ENCODE data around the gene PLP2.

PLP2 gene

DNA sequence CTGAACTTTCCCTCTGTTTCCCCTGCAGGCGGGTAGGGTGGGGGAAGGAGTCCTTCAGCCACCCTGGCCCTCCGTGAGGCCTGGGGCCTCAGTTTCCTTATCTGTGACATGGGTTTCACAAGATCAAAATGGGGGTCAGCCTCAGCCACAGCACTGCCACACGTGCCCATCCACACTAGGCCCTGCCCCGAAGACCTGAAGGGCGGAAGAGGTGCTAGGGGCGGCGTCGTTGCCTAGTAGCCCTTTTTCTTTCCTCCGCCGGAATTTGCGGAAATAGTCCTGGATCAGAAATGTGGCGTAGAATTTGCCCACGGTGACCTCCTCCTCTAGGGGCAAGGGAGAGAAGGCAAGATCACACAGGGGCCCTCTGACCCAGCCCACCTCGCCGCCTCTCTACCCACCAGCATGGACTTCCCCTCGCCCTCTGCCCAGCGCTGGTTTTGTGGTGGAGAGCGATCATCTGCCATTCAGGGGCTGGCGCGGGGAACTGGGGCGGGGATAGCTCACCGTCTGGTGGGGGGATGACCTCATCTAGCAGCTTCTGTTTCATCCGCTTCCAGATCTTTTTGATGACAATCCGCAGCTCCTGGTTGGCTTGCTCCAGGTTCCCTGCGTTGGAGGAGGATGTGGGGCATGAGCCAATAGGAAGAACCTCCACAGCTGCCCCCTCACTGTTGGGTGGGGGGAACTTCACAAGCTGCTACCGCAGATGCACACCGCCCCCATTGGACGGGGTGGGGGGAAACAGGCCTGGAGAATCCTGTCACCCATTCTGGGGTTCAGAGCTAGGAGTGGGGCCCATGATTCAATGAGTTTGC lies 37.9 kb downstream of the PLP2 start:
- DNase-seq (ENCODE audit: low read depth in 2 of 2): no peak

DNA sequence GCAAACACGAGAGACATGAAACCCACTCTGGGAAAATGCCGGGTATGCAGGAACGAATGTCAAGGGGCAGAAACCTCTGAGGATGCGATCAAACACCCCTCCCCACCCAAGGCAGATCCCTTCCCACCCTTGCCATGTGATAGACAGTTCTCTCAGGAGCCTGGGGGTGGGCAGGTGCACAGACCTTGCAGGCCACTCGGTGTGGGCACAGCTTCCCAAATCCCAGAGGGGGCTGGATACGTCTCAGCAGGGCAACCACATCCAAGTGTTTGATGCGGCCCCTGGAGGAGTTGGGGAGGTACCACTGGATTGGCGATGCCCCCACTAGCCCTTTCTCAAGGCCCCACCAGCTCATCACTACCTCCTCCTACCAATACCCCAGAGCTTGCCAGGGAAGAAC lies 38.7 kb downstream of the PLP2 start:
- no peak for DNase-seq (ENCODE audit: low read depth in 2 of 2)

- no peak for DNase-seq (ENCODE audit: low read depth in 2 of 2)
Measured at GRCh38 chrX:49211074-49211473, 39.4 kb downstream of the PLP2 start.

DNA sequence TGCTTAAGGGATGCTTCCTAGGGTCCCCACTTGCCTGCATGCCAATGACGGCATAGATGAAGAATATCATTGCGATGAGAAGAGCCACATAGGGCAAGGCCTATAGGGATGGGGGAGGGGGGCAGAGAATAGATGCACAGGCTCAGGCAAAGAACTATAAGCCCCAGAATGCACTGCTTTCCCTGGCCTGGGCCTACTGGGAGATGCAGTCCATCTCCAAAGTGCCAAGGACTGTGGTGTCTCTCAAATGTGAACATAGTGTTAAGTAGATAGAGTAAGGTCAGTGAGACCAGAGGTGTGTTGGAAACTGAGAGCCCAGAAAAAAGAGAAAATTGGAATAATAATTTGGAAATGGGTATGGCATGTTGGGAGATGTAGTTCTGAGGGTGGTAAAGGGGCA lies 40.5 kb downstream of the PLP2 start:
- DNase-seq (ENCODE audit: low read depth in 2 of 2): no peak

DNA sequence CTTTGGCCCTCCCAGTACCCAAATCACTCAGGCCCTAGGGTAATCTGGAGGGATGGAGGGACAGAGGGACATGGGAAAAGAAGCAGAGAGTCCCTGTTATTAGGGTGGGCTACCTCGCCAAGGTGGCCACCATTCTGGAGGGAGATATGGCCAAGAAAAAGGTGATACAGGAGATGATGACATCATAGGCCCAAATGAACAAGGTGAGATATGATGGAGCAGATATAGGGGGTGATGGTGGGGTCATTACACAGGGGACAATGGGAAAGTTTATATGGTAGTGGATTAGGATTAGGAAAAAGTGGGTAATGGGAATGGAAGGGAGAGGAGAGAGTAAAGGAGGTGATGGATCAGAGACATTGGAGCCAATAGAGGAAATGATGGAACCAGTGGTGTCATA lies 41.2 kb downstream of the PLP2 start:
- DNase-seq (ENCODE audit: low read depth in 2 of 2): no peak

DNA sequence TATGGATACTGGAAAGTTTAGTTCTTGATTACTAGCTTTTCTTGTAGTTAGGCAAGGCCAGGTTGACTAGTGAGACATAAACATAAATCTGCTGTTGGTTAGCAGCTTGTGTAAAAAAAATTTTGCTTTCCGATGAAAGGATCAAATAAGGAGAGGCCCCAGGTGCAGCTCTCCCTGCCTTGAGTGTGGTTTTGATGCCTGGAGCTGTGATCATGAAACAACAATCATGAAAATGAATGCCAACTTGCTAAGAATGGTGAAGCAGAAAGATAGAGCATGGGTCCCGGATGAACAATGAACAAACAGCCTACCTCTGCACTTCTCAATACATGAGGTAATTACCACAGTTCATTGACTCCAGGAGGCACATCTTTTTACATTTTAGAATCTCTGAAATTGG lies 42.7 kb downstream of the PLP2 start:
- no peak for DNase-seq (ENCODE audit: low read depth in 2 of 2)

DNA sequence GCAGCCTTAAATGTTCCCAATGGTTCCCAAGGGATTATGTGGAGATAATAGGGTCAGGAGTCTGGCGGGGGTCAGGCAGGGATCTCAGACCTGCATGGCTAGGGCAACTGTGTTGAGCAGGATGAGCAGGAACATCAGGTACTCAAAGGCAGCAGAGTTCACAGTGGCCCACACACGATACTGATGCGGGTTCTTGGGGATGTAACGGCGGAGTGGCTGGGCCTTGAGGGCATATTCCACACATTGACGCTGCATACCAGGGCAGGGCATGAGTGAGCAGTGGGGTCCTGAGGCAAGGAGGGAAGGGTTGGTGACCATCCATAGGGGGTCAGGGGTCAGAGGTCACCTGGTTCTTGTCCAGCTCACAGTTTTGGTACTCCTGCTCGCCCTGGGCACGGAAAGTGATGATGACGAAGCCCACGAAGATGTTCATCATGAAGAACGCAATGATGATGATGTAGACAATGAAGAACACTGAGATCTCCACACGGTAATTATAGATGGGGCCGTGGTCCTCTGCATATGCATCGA lies 43.4 kb downstream of the PLP2 start:
- DNase-seq (ENCODE audit: low read depth in 2 of 2): no peak

- DNase-seq (ENCODE audit: low read depth in 2 of 2): no peak
Measured at GRCh38 chrX:49220100-49220499, 48.4 kb downstream of the PLP2 start.

DNA sequence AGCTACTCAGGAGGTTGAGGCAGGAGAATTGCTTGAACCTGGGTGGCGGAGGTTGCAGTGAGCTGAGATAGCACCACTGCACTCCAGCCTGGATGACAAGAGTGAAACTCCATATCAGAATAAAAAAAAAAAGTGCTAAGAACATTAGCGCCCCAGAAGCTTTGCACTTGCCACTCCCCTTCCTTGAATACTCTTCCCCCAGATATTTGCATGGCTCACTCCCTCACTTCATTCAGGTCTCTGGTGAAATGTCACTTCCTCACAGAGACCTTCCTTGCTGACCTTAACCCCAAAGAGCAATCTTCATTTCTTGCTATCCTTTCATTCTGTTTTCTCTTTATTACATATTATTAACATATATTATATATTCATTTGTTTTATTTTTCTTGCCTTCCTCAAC lies 50.2 kb downstream of the PLP2 start:
- no peak for DNase-seq (ENCODE audit: low read depth in 2 of 2)
